GM12878 (cell line): ENCODE data around the gene DDX27. TPM values are rescaled to one million over a fixed set of nuclear protein-coding genes. Genes with fewer than 3 reads are reported as not detected.

ENCODE experiments used
- ASH2L ChIP-seq: fragments of 300-600, 200-600 bp; sonication (generic); IDR thresholded peaks from 2 replicates; pipeline ENCODE4 v1.6.1; 2017; ENCODE audit warnings: low read depth, mild to moderate bottlenecking, borderline replicate concordance
- BHLHE40 ChIP-seq, 2 experiments: fragments of 450-650 bp in 1 of 2; IDR thresholded peaks; 2 replicates each; pipeline ENCODE4 v1.6.1; 2011 to 2017; ENCODE audit warnings: low read depth in 2 of 2, borderline replicate concordance in 1 of 2, improper control_type of control experiment in 1 of 2, low read length in 1 of 2, mild to moderate bottlenecking in 1 of 2
- CHD1 ChIP-seq: IDR thresholded peaks from 2 replicates; pipeline ENCODE4 v1.6.1; 2012; ENCODE audit warnings: low read depth, low read length, improper control_type of control experiment
- FOS ChIP-seq: IDR thresholded peaks from 3 replicates; pipeline ENCODE4 v1.6.1; 2011; ENCODE audit warnings: borderline replicate concordance; ENCODE audit not compliant: insufficient read length; ENCODE audit errors: extremely low read depth
- GATAD2B ChIP-seq: fragments of 450-650 bp; conservative IDR thresholded peaks from 2 replicates; pipeline ENCODE4 v1.6.1; 2017; ENCODE audit warnings: low read depth, mild to moderate bottlenecking, moderate library complexity
- IRF4 ChIP-seq: IDR thresholded peaks from 2 replicates; pipeline ENCODE4 v1.6.1; 2011; ENCODE audit warnings: low read depth, low read length
- LARP7 ChIP-seq: fragments of 450-650 bp; IDR thresholded peaks from 2 replicates; pipeline ENCODE4 v1.6.1; 2017; ENCODE audit warnings: mild to moderate bottlenecking
- MXI1 ChIP-seq: fragments of 150-350 bp; IDR thresholded peaks from 2 replicates; pipeline ENCODE4 v1.6.1; 2011; ENCODE audit warnings: low read depth, mild to moderate bottlenecking, inconsistent platforms, low read length, improper control_type of control experiment
- MYC ChIP-seq: IDR thresholded peaks from 2 replicates; pipeline ENCODE4 v1.6.1; 2011; ENCODE audit warnings: mild to moderate bottlenecking, low read length, moderate library complexity, inconsistent platforms; ENCODE audit not compliant: insufficient read depth, insufficient replicate concordance, insufficient read length, severe bottlenecking
- NBN ChIP-seq: fragments of 450-650 bp; IDR thresholded peaks from 2 replicates; pipeline ENCODE4 v1.6.1; 2016
- PML ChIP-seq: IDR thresholded peaks from 2 replicates; pipeline ENCODE4 v1.6.1; 2012; ENCODE audit warnings: low read length, inconsistent platforms
- POU2F2 ChIP-seq: IDR thresholded peaks from 3 replicates; pipeline ENCODE4 v1.6.1; 2011; ENCODE audit warnings: low read depth, mild to moderate bottlenecking, low read length, borderline replicate concordance
- RFX5 ChIP-seq: IDR thresholded peaks from 2 replicates; pipeline ENCODE4 v1.6.1; 2011; ENCODE audit warnings: low read depth, low read length, improper control_type of control experiment
- SIN3A ChIP-seq: IDR thresholded peaks from 2 replicates; pipeline ENCODE4 v1.6.1; 2012; ENCODE audit warnings: low read depth, low read length, improper control_type of control experiment
- SMC3 ChIP-seq: IDR thresholded peaks from 2 replicates; pipeline ENCODE4 v1.6.1; 2011; ENCODE audit warnings: low read length, improper control_type of control experiment, borderline replicate concordance
- polyA plus RNA-seq, 11 experiments: library from polyadenylated mRNA; depleted of rRNA in 4 of 11; unstranded in 6 of 11; stranded (reverse) in 5 of 11; fragments of >200 nt; fragmentation: Nextera tagmentation in 4 of 11; fragmentation: Illumina TruSeq in 1 of 11; extraction: Ambion mirVana in 4 of 11; extraction: Trizol in 1 of 11; gene quantifications; 1 replicate in 1 of 11; 2 replicates in 10 of 11; pipeline versions ENCODE4 v1.2.1 to v1.2.3, GENCODE V29; 2011 to 2016; ENCODE audit warnings: inconsistent platforms in 2 of 11, missing spikeins in 2 of 11, low read depth in 1 of 11
- total RNA-seq, 4 experiments: library from RNA; depleted of rRNA in 3 of 4; stranded (reverse); fragments of >200 nt in 3 of 4; fragmentation: Illumina TruSeq in 1 of 4; extraction: Trizol in 1 of 4; gene quantifications; 2 replicates each; pipeline versions ENCODE4 v1.2.1 to v1.2.3, GENCODE V29; 2013 to 2021
- TF ChIP-seq, protein P1 (sequence below): fragments of 450-650 bp; IDR thresholded peaks from 2 replicates; pipeline ENCODE4 v1.6.1; 2018; ENCODE audit warnings: mild to moderate bottlenecking, low read depth, moderate library complexity; ENCODE audit not compliant: partially characterized antibody
- TF ChIP-seq, protein P2 (sequence below): fragments of 150-350 bp; IDR thresholded peaks from 2 replicates; pipeline ENCODE4 v1.6.1; 2014; ENCODE audit warnings: mild to moderate bottlenecking, low read depth, low read length
- TF ChIP-seq, protein P3 (sequence below): fragments of 450-650 bp; formaldehyde crosslinking; IDR thresholded peaks from 2 replicates; pipeline ENCODE4 v1.4.0; 2020; ENCODE audit warnings: mild to moderate bottlenecking, moderate library complexity
- TF ChIP-seq, protein P4 (sequence below): IDR thresholded peaks from 2 replicates; pipeline ENCODE4 v1.6.1; 2012; ENCODE audit warnings: low read depth, low read length, improper control_type of control experiment

The DDX27 gene
- total and polyA plus RNA-seq, 10 of the 15 experiments (the other 5 are each of a cell fraction or from before 2014, with no cell fraction given) = 19.8 to 78.8 (median 54.9) TPM

DNA sequence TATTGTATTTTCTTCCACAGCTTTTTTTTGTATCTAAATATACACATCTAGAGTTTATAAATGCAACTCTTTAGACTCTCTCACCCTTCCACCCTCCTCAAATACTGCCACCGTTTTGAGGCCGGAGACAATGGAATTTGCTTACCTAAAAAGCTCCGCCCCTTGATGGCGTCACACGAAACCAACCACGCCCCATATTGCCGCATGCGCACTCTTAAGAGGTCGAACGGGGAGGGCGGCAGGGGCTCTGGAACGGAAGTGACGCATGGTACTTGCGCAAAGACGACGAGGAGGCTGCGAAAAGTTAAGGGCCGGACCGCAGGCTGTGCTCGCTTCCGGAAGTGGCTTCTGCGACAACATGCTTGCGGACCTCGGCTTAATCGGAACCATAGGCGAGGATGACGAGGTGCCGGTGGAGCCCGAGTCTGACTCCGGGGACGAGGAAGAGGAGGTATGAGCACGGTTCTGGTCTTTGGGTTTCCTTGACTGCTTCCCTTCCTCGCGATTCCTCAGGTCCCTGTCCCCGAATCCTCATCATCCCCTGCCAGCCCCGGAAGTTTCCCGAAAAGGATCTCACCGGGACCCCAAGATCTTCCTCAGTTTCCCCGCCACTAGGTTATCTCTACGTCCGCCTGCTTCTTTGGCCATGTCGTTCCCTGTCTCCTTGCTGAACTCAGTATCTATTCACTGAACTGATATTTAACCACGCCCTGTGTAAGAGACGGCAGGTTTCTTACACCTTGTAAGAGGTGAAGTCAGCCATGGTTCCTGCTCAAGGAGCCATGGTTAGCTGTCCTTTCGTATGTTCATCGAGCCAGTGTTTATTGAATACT is at the start of gene DDX27 (continued):
- TF ChIP-seq, protein P1, sequence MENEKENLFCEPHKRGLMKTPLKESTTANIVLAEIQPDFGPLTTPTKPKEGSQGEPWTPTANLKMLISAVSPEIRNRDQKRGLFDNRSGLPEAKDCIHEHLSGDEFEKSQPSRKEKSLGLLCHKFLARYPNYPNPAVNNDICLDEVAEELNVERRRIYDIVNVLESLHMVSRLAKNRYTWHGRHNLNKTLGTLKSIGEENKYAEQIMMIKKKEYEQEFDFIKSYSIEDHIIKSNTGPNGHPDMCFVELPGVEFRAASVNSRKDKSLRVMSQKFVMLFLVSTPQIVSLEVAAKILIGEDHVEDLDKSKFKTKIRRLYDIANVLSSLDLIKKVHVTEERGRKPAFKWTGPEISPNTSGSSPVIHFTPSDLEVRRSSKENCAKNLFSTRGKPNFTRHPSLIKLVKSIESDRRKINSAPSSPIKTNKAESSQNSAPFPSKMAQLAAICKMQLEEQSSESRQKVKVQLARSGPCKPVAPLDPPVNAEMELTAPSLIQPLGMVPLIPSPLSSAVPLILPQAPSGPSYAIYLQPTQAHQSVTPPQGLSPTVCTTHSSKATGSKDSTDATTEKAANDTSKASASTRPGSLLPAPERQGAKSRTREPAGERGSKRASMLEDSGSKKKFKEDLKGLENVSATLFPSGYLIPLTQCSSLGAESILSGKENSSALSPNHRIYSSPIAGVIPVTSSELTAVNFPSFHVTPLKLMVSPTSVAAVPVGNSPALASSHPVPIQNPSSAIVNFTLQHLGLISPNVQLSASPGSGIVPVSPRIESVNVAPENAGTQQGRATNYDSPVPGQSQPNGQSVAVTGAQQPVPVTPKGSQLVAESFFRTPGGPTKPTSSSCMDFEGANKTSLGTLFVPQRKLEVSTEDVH = peak; percentile 66
- TF ChIP-seq MXI1 (peak; percentile 96), CHD1 (no peak), IRF4 (no peak), SMC3 (no peak), PML (peak; percentile 74; the same call in 1 of the 2 replicates), FOS (no peak), RFX5 (no peak), GATAD2B (peak; percentile 46; the same call in 1 of the 2 replicates), BHLHE40 (IDR thresholded peaks at IDR 0.05; ENCODE audit: borderline replicate concordance in 1 of 2, low read depth in 2 of 2, low read length in 1 of 2) (peak in 1 of 2 experiments; percentile 38; a peak in 1 of 4 replicates), ASH2L (no peak), LARP7 (0 out of 2 replicates have a peak, but pooled peaks have one; percentile 44), SIN3A (peak; percentile 56; the same call in 1 of the 2 replicates), POU2F2 (peak; percentile 75; the same call in 1 of the 3 replicates), NBN (peak; percentile 91), MYC (no peak)
- TF ChIP-seq, protein P2, sequence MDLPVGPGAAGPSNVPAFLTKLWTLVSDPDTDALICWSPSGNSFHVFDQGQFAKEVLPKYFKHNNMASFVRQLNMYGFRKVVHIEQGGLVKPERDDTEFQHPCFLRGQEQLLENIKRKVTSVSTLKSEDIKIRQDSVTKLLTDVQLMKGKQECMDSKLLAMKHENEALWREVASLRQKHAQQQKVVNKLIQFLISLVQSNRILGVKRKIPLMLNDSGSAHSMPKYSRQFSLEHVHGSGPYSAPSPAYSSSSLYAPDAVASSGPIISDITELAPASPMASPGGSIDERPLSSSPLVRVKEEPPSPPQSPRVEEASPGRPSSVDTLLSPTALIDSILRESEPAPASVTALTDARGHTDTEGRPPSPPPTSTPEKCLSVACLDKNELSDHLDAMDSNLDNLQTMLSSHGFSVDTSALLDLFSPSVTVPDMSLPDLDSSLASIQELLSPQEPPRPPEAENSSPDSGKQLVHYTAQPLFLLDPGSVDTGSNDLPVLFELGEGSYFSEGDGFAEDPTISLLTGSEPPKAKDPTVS = no peak
- TF ChIP-seq, protein P3, sequence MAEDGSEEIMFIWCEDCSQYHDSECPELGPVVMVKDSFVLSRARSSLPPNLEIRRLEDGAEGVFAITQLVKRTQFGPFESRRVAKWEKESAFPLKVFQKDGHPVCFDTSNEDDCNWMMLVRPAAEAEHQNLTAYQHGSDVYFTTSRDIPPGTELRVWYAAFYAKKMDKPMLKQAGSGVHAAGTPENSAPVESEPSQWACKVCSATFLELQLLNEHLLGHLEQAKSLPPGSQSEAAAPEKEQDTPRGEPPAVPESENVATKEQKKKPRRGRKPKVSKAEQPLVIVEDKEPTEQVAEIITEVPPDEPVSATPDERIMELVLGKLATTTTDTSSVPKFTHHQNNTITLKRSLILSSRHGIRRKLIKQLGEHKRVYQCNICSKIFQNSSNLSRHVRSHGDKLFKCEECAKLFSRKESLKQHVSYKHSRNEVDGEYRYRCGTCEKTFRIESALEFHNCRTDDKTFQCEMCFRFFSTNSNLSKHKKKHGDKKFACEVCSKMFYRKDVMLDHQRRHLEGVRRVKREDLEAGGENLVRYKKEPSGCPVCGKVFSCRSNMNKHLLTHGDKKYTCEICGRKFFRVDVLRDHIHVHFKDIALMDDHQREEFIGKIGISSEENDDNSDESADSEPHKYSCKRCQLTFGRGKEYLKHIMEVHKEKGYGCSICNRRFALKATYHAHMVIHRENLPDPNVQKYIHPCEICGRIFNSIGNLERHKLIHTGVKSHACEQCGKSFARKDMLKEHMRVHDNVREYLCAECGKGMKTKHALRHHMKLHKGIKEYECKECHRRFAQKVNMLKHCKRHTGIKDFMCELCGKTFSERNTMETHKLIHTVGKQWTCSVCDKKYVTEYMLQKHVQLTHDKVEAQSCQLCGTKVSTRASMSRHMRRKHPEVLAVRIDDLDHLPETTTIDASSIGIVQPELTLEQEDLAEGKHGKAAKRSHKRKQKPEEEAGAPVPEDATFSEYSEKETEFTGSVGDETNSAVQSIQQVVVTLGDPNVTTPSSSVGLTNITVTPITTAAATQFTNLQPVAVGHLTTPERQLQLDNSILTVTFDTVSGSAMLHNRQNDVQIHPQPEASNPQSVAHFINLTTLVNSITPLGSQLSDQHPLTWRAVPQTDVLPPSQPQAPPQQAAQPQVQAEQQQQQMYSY (CRISPR knock-in tag) = no peak
- TF ChIP-seq, protein P4, sequence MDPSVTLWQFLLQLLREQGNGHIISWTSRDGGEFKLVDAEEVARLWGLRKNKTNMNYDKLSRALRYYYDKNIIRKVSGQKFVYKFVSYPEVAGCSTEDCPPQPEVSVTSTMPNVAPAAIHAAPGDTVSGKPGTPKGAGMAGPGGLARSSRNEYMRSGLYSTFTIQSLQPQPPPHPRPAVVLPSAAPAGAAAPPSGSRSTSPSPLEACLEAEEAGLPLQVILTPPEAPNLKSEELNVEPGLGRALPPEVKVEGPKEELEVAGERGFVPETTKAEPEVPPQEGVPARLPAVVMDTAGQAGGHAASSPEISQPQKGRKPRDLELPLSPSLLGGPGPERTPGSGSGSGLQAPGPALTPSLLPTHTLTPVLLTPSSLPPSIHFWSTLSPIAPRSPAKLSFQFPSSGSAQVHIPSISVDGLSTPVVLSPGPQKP = peak; percentile 92
